GM12874 (cell line): ENCODE measurements around the gene ZNF146.

ENCODE experiments used
- CTCF ChIP-seq: IDR thresholded peaks from 2 replicates; pipeline ENCODE4 v1.5.1; 2011; ENCODE audit warnings: low read depth, mild to moderate bottlenecking, control low read depth, low read length, moderate library complexity; ENCODE audit not compliant: insufficient read depth

ZNF146 gene

GRCh38 chr19:36201684-36202083 is 13.2 kb upstream of the ZNF146 start:
- no peak for TF ChIP-seq CTCF

GRCh38 chr19:36203293-36203692 is 11.6 kb upstream of the ZNF146 start:
- no peak for TF ChIP-seq CTCF

- no peak for TF ChIP-seq CTCF
Measured at GRCh38 chr19:36207605-36208252, 7.2 kb upstream of the ZNF146 start.

- no peak for TF ChIP-seq CTCF
Measured at GRCh38 chr19:36209372-36209771, 5.5 kb upstream of the ZNF146 start.

- TF ChIP-seq CTCF = no peak
Measured at GRCh38 chr19:36210497-36210896, 4.4 kb upstream of the ZNF146 start.

GRCh38 chr19:36212895-36213294 is 2.0 kb upstream of the ZNF146 start:
- no peak for TF ChIP-seq CTCF

- no peak for TF ChIP-seq CTCF
Measured at GRCh38 chr19:36215276-36216123, 594 bp downstream of the ZNF146 start.
